ENCODE measurements around the gene PRKCE. TPM values are rescaled to one million over a fixed set of nuclear protein-coding genes. Genes with fewer than 3 reads are reported as not detected.
"Not testable (repeated sequence)": the region's sequence is repeated elsewhere in the genome, so short reads cannot be mapped to it uniquely, and the experiment has no call there.

The PRKCE gene
- total and polyA plus RNA-seq, 2 experiments from 2014 or later, result 13.2 to 19.2 TPM

DNA sequence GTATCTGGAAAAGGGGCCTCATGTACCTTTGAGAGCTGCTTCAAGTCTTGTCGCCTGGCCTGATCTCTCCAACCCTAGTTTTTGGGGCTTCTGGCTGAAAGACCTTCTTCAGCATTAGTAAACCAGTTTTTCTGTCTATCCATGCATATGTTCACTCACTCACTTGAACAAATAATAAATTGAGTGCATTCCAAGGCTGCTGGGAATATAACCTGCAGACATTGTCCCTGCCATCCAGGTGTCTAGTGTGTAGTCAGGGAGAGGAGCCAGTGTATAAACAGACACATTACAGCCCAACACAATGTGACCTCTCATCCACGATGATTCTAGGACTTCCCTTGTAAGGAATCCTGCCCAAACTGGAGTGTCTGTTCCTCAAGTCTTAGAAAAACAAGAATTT is 262.1 kb downstream of the PRKCE start:
- no peak for DNase-seq (ENCODE audit: low read depth in 1 of 2, low spot score in 1 of 2)
- Histone ChIP-seq H3K36me3 (no peaks in the 10 kb centered on the region), H3K4me3 (no peak overlapping the region), H3K27me3 (no peaks in the 10 kb centered on the region), H3K9me3 (ENCODE audit: low read depth) (no peaks in the 10 kb centered on the region), H3K27ac (no peak overlapping the region), H3K4me1 (ENCODE audit: low read depth) (peaks cover 20% of the 10 kb centered on the region)
- TF ChIP-seq, protein P1, sequence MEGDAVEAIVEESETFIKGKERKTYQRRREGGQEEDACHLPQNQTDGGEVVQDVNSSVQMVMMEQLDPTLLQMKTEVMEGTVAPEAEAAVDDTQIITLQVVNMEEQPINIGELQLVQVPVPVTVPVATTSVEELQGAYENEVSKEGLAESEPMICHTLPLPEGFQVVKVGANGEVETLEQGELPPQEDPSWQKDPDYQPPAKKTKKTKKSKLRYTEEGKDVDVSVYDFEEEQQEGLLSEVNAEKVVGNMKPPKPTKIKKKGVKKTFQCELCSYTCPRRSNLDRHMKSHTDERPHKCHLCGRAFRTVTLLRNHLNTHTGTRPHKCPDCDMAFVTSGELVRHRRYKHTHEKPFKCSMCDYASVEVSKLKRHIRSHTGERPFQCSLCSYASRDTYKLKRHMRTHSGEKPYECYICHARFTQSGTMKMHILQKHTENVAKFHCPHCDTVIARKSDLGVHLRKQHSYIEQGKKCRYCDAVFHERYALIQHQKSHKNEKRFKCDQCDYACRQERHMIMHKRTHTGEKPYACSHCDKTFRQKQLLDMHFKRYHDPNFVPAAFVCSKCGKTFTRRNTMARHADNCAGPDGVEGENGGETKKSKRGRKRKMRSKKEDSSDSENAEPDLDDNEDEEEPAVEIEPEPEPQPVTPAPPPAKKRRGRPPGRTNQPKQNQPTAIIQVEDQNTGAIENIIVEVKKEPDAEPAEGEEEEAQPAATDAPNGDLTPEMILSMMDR (IDR thresholded peaks at IDR 0.05; ENCODE audit: low read depth, low read length), result no peak

DNA sequence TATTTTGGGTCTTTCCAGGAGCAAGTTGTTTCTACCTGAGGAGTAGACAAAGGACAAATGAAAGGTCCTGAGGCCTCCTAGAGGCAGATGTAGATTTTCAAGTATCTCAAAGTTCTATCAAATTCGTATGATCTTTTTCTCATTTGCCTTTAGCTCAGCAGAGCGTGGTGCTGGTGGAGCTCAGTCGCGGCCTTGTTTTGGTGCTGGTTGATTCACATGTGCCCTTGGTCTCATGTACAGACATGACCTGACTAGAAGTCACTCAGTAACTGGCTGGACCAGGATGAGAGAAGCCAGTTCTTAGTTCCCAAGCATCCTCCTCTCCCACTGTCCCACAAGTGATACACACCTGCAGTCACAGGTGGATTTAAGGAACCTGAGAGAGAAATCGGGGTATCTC is 264.0 kb downstream of the PRKCE start:
- TF ChIP-seq, protein P1 (IDR thresholded peaks at IDR 0.05; ENCODE audit: low read depth, low read length), result no peak
- Histone ChIP-seq H3K9me3 (ENCODE audit: low read depth) (no peaks in the 10 kb centered on the region), H3K27ac (no peak overlapping the region), H3K4me1 (ENCODE audit: low read depth) (peaks cover 12% of the 10 kb centered on the region), H3K36me3 (no peaks in the 10 kb centered on the region), H3K27me3 (no peaks in the 10 kb centered on the region), H3K4me3 (no peak overlapping the region)
- no peak for DNase-seq (ENCODE audit: low read depth in 1 of 2, low spot score in 1 of 2)

DNA sequence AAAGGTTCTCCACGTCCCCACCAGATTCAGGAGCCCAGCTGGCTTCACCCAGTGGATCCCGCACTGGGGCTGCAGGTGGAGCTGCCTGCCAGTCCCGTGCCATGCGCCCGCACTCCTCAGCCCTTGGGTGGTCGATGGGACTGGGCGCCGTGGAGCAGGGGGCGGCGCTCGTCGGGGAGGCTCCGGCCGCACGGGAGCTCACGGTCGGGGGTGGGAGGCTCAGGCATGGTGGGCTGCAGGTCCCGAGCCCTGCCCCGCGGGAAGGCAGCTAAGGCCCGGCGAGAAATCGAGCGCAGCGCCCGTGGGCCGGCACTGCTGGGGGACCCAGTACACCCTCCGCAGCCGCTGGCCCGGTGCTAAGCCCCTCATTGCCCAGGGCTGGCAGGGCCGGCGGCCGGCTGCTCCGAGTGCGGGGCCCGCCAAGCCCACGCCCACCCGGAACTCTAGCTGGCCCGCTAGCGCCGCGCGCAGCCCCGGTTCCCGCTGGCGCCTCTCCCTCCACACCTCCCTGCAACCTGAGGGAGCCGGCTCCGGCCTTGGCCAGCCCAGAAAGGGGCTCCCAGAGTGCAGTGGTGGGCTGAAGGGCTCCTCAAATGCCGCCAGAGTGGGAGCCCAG is 266.2 kb downstream of the PRKCE start:
- H3K36me3 ChIP-seq; H3K27me3 ChIP-seq; H3K4me3 ChIP-seq; DNase-seq (ENCODE audit: low read depth in 1 of 2, low spot score in 1 of 2); H3K27ac ChIP-seq; H3K9me3 ChIP-seq (ENCODE audit: low read depth): not testable (repeated sequence)
- H3K4me1 ChIP-seq (ENCODE audit: low read depth), result peaks cover 16% of the 10 kb centered on the region

DNA sequence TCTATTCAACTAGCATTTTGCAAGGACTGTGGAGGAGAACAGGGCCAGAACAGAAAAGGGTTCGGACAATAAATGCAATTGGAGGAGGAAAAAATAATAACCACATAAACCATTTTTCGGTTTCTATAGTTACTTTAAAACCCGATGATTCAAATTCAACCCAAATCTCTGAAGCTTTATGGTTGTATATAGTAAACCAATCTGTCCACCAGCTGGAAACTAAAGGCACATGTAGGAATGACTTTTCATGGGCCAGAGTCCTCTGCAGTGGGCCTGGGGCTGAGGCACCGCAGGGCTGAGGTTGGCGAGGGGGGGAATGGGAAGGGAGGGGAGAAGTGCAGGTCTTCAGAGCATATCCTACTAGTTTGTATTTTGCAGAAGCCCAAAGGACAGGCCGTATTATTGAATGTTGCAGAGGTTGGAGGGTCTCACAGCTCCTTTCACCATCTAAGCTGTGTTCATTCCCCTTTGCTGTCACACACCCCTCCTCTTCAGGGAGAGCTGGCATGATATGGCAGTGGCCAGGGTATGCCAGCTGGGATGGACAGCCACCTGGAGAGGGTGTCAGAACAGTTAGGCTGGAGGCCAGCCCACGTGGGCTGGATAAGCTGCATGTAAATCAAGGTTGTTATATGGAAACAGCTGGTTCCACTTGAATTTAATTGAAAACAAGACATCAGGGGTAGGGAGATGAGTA is 267.1 kb downstream of the PRKCE start:
- no peak for DNase-seq (ENCODE audit: low read depth in 1 of 2, low spot score in 1 of 2)
- Histone ChIP-seq H3K4me1 (ENCODE audit: low read depth) (peaks cover 23% of the 10 kb centered on the region), H3K27ac (no peak overlapping the region), H3K9me3 (ENCODE audit: low read depth) (no peaks in the 10 kb centered on the region), H3K36me3 (no peaks in the 10 kb centered on the region), H3K4me3 (no peak overlapping the region), H3K27me3 (no peaks in the 10 kb centered on the region)
- TF ChIP-seq, protein P1 (IDR thresholded peaks at IDR 0.05; ENCODE audit: low read depth, low read length), result no peak

DNA sequence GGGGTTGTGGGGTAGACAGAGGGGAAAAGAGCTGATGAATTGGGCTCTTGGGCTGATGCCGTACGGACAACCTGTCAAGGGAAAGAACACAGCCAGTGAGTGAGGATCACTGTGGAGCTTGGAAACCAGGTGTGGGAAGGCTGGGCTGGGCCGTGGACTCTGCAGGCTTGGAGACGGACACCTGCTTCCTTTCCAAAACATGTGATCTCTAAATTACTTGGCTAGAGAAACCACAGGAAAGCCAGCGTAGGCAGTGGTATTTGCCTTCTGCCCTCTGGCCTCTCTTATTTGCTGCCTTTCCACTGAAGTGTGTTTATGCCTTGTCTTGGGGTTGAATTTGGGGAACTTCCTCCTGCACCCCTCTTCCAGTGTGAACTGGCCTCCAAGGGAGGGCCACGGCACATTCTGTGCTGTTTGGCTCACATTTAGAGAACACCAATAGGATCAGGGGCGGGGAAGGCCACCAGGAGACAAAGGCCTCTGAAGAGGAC is 267.7 kb downstream of the PRKCE start:
- Histone ChIP-seq H3K36me3 (no peaks in the 10 kb centered on the region), H3K4me3 (no peak overlapping the region), H3K4me1 (ENCODE audit: low read depth) (peaks cover 22% of the 10 kb centered on the region), H3K27ac (no peak overlapping the region), H3K27me3 (no peaks in the 10 kb centered on the region), H3K9me3 (ENCODE audit: low read depth) (no peaks in the 10 kb centered on the region)
- TF ChIP-seq, protein P1 (IDR thresholded peaks at IDR 0.05; ENCODE audit: low read depth, low read length), result no peak
- no peak for DNase-seq (ENCODE audit: low read depth in 1 of 2, low spot score in 1 of 2)

DNA sequence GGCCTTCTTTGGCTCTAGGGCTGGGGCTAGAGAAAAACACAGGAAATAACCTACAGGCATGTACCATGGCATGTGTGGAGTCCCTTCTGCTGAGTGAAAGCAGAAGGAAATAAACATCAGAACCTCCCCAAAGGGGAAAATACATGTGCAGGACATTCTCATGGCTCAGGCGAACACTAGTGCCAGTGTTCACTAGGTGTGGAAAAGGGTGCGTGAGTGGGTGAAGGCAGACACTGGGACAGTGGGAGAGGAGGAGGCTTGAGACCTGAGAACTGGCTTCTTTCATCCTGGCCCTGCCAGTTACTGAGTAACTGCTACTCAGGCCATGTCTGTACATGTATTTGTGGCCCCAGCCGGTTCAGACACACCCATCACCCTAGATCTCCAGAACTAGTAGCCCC is 268.2 kb downstream of the PRKCE start:
- no peak for DNase-seq (ENCODE audit: low read depth in 1 of 2, low spot score in 1 of 2)
- no peaks in the 10 kb centered on the region for H3K27me3 ChIP-seq
- TF ChIP-seq, protein P1 (IDR thresholded peaks at IDR 0.05; ENCODE audit: low read depth, low read length), result no peak
- no peaks in the 10 kb centered on the region for H3K36me3 ChIP-seq
- no peak overlapping the region for H3K4me3 ChIP-seq
- H3K27ac ChIP-seq, result no peak overlapping the region
- H3K9me3 ChIP-seq (ENCODE audit: low read depth), result no peaks in the 10 kb centered on the region
- peaks cover 22% of the 10 kb centered on the region for H3K4me1 ChIP-seq (ENCODE audit: low read depth)
